GM12878 (cell line): Measurements from ENCODE around the gene IMMP2L. TPM values are rescaled to one million over a fixed set of nuclear protein-coding genes. Genes with fewer than 3 reads are reported as not detected.

ENCODE experiments used
- CHD2 ChIP-seq: IDR thresholded peaks from 2 replicates; pipeline ENCODE4 v1.6.1; 2011; ENCODE audit warnings: low read depth, low read length, improper control_type of control experiment, borderline replicate concordance
- EP300 ChIP-seq, 2 experiments: fragments of 150-350 bp in 1 of 2; IDR thresholded peaks; 2 replicates each; pipeline ENCODE4 v1.6.1; 2011 to 2012; ENCODE audit warnings: low read depth in 2 of 2, low read length in 2 of 2, borderline replicate concordance in 1 of 2, improper control_type of control experiment in 1 of 2, inconsistent platforms in 1 of 2; ENCODE audit not compliant: control insufficient read depth in 1 of 2
- FOS ChIP-seq: IDR thresholded peaks from 3 replicates; pipeline ENCODE4 v1.6.1; 2011; ENCODE audit warnings: borderline replicate concordance; ENCODE audit not compliant: insufficient read length; ENCODE audit errors: extremely low read depth
- FOXK2 ChIP-seq: fragments of 450-650 bp; IDR thresholded peaks from 2 replicates; pipeline ENCODE4 v1.6.1; 2017; ENCODE audit warnings: mild to moderate bottlenecking, moderate library complexity
- KLF5 ChIP-seq: fragments of 450-650 bp; IDR thresholded peaks from 2 replicates; pipeline ENCODE4 v1.6.1; 2014; ENCODE audit warnings: mild to moderate bottlenecking; ENCODE audit not compliant: partially characterized antibody
- MEF2A ChIP-seq: IDR thresholded peaks from 2 replicates; pipeline ENCODE4 v1.6.1; 2011; ENCODE audit warnings: low read depth, mild to moderate bottlenecking, low read length, moderate library complexity; ENCODE audit not compliant: insufficient read depth
- NFYA ChIP-seq: IDR thresholded peaks from 2 replicates; pipeline ENCODE4 v1.6.1; 2011; ENCODE audit warnings: low read depth, mild to moderate bottlenecking, low read length, improper control_type of control experiment, borderline replicate concordance
- RB1 ChIP-seq: fragments of 450-650 bp; formaldehyde crosslinking; IDR thresholded peaks from 2 replicates; pipeline ENCODE4 v1.6.1; 2017; ENCODE audit warnings: mild to moderate bottlenecking, borderline replicate concordance
- SIN3A ChIP-seq: IDR thresholded peaks from 2 replicates; pipeline ENCODE4 v1.6.1; 2012; ENCODE audit warnings: low read depth, low read length, improper control_type of control experiment
- SIX5 ChIP-seq: IDR thresholded peaks from 2 replicates; pipeline ENCODE4 v1.6.1; 2011; ENCODE audit warnings: mild to moderate bottlenecking, low read depth, low read length, moderate library complexity; ENCODE audit not compliant: severe bottlenecking
- SMAD1 ChIP-seq: fragments of 450-650 bp; IDR thresholded peaks from 2 replicates; pipeline ENCODE4 v1.6.1; 2018; ENCODE audit warnings: mild to moderate bottlenecking, low read depth; ENCODE audit not compliant: partially characterized antibody
- SMAD5 ChIP-seq: IDR thresholded peaks from 2 replicates; pipeline ENCODE4 v1.6.1; 2016; ENCODE audit warnings: antibody characterized with exemption, low read depth
- SP1 ChIP-seq: IDR thresholded peaks from one replicate; pipeline ENCODE4 v1.6.1; 2011; ENCODE audit warnings: low read depth, low read length
- SPI1 ChIP-seq: IDR thresholded peaks from 2 replicates; pipeline ENCODE4 v1.6.1; 2011; ENCODE audit warnings: low read depth, mild to moderate bottlenecking, low read length, moderate library complexity, borderline replicate concordance; ENCODE audit not compliant: insufficient read depth
- TARDBP ChIP-seq: IDR thresholded peaks from 2 replicates; pipeline ENCODE4 v1.6.1; 2016; ENCODE audit warnings: borderline replicate concordance
- TBL1XR1 ChIP-seq: IDR thresholded peaks from 2 replicates; pipeline ENCODE4 v1.6.1; 2012; ENCODE audit warnings: low read depth, low read length, improper control_type of control experiment
- TCF7 ChIP-seq: IDR thresholded peaks from 2 replicates; pipeline ENCODE4 v1.6.1; 2014; ENCODE audit warnings: antibody characterized with exemption, borderline replicate concordance
- YY1 ChIP-seq: IDR thresholded peaks from 2 replicates; pipeline ENCODE4 v1.6.1; 2011; ENCODE audit warnings: low read depth, mild to moderate bottlenecking, low read length
- ZNF217 ChIP-seq: fragments of 450-650 bp; IDR thresholded peaks from 2 replicates; pipeline ENCODE4 v1.6.1; 2017; ENCODE audit warnings: antibody characterized with exemption, mild to moderate bottlenecking
- polyA plus RNA-seq, 11 experiments: library from polyadenylated mRNA; depleted of rRNA in 4 of 11; unstranded in 6 of 11; stranded (reverse) in 5 of 11; fragments of >200 nt; fragmentation: Nextera tagmentation in 4 of 11; fragmentation: Illumina TruSeq in 1 of 11; extraction: Ambion mirVana in 4 of 11; extraction: Trizol in 1 of 11; gene quantifications; 1 replicate in 1 of 11; 2 replicates in 10 of 11; pipeline versions ENCODE4 v1.2.1 to v1.2.3, GENCODE V29; 2011 to 2016; ENCODE audit warnings: inconsistent platforms in 2 of 11, missing spikeins in 2 of 11, low read depth in 1 of 11
- total RNA-seq, 4 experiments: library from RNA; depleted of rRNA in 3 of 4; stranded (reverse); fragments of >200 nt in 3 of 4; fragmentation: Illumina TruSeq in 1 of 4; extraction: Trizol in 1 of 4; gene quantifications; 2 replicates each; pipeline versions ENCODE4 v1.2.1 to v1.2.3, GENCODE V29; 2013 to 2021
- TF ChIP-seq, protein P1 (sequence below): IDR thresholded peaks from 2 replicates; pipeline ENCODE4 v1.6.1; 2012; ENCODE audit warnings: low read depth, low read length, improper control_type of control experiment
- TF ChIP-seq, protein P2 (sequence below): IDR thresholded peaks from 2 replicates; pipeline ENCODE4 v1.6.1; 2012; ENCODE audit warnings: low read length, inconsistent platforms
- TF ChIP-seq, protein P3 (sequence below): fragments of 150-350 bp; IDR thresholded peaks from 2 replicates; pipeline ENCODE4 v1.6.1; 2014; ENCODE audit warnings: mild to moderate bottlenecking, low read depth, low read length
- TF ChIP-seq, protein P4 (sequence below): fragments of 450-650 bp; IDR thresholded peaks from 2 replicates; pipeline ENCODE4 v1.6.1; 2017; ENCODE audit warnings: low read depth, mild to moderate bottlenecking, moderate library complexity
- TF ChIP-seq, protein P5 (sequence below): IDR thresholded peaks from 2 replicates; pipeline ENCODE4 v1.6.1; 2012; ENCODE audit warnings: low read depth, low read length, improper control_type of control experiment

IMMP2L gene
- total and polyA plus RNA-seq, 10 of the 15 experiments (the other 5 are each of a cell fraction or from before 2014, with no cell fraction given), result 12.6 to 46.3 (median 19.6) TPM

DNA sequence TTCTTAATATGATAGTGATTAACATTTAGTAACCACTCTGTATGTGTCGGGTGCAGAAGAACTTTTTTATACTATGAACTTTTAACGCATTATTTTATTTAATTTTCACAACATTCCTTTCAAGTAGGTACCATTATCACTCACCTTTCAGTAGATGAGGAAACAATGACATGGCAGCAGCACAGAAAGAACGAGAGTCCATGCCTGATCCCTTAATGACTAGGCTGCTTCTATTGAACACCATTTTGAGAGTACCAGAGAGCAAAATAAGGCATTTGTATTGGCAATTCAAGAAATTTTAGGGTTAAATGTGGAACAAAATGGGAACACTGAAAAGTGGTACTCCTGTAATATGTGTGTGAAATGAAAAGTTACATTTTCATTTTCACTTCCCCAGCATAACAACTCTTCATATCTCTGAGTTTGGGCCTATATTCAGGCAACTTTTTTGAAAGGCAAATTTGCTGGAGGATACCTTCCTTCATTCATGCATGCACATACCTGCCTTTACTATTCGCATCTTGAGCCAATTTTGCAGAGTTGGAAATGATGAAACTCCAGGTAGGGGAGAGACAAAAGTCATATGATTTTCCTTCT lies 458.5 kb downstream of the IMMP2L start (continued):
- TF ChIP-seq TARDBP (no peak), KLF5 (no peak), RB1 (no peak), SMAD5 (no peak), SMAD1 (no peak), CHD2 (no peak), NFYA (no peak), MEF2A (no peak), SPI1 (peak; percentile 68), TBL1XR1 (no peak), EP300 (IDR thresholded peaks at IDR 0.05; ENCODE audit: borderline replicate concordance in 1 of 2, control insufficient read depth in 1 of 2, low read depth in 2 of 2, low read length in 2 of 2) (0 out of 4 replicates have a peak, but pooled peaks of 1 of the 2 experiments have one; percentile 19), SIN3A (no peak), TCF7 (no peak), SIX5 (no peak), FOXK2 (no peak), SP1 (no peak), FOS (no peak), YY1 (peak; percentile 56; the same call in 1 of the 2 replicates), ZNF217 (no peak)
- TF ChIP-seq, protein P1, sequence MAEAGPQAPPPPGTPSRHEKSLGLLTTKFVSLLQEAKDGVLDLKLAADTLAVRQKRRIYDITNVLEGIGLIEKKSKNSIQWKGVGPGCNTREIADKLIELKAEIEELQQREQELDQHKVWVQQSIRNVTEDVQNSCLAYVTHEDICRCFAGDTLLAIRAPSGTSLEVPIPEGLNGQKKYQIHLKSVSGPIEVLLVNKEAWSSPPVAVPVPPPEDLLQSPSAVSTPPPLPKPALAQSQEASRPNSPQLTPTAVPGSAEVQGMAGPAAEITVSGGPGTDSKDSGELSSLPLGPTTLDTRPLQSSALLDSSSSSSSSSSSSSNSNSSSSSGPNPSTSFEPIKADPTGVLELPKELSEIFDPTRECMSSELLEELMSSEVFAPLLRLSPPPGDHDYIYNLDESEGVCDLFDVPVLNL, result no peak
- TF ChIP-seq, protein P2, sequence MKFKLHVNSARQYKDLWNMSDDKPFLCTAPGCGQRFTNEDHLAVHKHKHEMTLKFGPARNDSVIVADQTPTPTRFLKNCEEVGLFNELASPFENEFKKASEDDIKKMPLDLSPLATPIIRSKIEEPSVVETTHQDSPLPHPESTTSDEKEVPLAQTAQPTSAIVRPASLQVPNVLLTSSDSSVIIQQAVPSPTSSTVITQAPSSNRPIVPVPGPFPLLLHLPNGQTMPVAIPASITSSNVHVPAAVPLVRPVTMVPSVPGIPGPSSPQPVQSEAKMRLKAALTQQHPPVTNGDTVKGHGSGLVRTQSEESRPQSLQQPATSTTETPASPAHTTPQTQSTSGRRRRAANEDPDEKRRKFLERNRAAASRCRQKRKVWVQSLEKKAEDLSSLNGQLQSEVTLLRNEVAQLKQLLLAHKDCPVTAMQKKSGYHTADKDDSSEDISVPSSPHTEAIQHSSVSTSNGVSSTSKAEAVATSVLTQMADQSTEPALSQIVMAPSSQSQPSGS, result no peak
- TF ChIP-seq, protein P3, sequence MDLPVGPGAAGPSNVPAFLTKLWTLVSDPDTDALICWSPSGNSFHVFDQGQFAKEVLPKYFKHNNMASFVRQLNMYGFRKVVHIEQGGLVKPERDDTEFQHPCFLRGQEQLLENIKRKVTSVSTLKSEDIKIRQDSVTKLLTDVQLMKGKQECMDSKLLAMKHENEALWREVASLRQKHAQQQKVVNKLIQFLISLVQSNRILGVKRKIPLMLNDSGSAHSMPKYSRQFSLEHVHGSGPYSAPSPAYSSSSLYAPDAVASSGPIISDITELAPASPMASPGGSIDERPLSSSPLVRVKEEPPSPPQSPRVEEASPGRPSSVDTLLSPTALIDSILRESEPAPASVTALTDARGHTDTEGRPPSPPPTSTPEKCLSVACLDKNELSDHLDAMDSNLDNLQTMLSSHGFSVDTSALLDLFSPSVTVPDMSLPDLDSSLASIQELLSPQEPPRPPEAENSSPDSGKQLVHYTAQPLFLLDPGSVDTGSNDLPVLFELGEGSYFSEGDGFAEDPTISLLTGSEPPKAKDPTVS, result no peak
- TF ChIP-seq, protein P4, sequence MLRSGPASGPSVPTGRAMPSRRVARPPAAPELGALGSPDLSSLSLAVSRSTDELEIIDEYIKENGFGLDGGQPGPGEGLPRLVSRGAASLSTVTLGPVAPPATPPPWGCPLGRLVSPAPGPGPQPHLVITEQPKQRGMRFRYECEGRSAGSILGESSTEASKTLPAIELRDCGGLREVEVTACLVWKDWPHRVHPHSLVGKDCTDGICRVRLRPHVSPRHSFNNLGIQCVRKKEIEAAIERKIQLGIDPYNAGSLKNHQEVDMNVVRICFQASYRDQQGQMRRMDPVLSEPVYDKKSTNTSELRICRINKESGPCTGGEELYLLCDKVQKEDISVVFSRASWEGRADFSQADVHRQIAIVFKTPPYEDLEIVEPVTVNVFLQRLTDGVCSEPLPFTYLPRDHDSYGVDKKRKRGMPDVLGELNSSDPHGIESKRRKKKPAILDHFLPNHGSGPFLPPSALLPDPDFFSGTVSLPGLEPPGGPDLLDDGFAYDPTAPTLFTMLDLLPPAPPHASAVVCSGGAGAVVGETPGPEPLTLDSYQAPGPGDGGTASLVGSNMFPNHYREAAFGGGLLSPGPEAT, result 0 out of 2 replicates have a peak, but pooled peaks have one; percentile 49
- TF ChIP-seq, protein P5, sequence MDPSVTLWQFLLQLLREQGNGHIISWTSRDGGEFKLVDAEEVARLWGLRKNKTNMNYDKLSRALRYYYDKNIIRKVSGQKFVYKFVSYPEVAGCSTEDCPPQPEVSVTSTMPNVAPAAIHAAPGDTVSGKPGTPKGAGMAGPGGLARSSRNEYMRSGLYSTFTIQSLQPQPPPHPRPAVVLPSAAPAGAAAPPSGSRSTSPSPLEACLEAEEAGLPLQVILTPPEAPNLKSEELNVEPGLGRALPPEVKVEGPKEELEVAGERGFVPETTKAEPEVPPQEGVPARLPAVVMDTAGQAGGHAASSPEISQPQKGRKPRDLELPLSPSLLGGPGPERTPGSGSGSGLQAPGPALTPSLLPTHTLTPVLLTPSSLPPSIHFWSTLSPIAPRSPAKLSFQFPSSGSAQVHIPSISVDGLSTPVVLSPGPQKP, result no peak
